Heart right ventricle (tissue), 16 donors: Measurements from ENCODE around the gene AGBL2. TPM values are rescaled to one million over a fixed set of nuclear protein-coding genes. Genes with fewer than 3 reads are reported as not detected.

Experiments used
- ATAC-seq, 8 donors: fragments of 200-7000 bp; cut with Tn5 transposase; one replicate each; pipeline ENCODE4 v1.9.1; 2020; ENCODE audit warnings: mild to moderate bottlenecking in 8 of 8, moderate library complexity in 8 of 8, moderate number of reproducible peaks in 1 of 8
- DNase-seq, 2 donors: peaks; one replicate each; pipeline ENCODE4 v3.0.0-alpha.2; 2020
- H3K27ac ChIP-seq, 10 donors: fragments of 200-600 bp; sonication (generic) in 2 of 10; one replicate each; pipeline versions ENCODE4 v1.5.0 to v1.8.0; 2020 to 2022; ENCODE audit warnings: mild to moderate bottlenecking in 3 of 10
- H3K27me3 ChIP-seq, 7 donors: fragments of 200-600 bp; one replicate each; pipeline ENCODE4 v1.8.0; 2021 to 2022; ENCODE audit warnings: mild to moderate bottlenecking in 2 of 7
- H3K36me3 ChIP-seq, 9 donors: fragments of 200-600 bp; sonication (generic) in 1 of 9; one replicate each; pipeline versions ENCODE4 v1.5.0 to v1.8.0; 2020 to 2022; ENCODE audit warnings: mild to moderate bottlenecking in 2 of 9
- H3K4me1 ChIP-seq, 9 donors: fragments of 200-600 bp; sonication (generic) in 1 of 9; one replicate each; pipeline versions ENCODE4 v1.5.0 to v1.8.0; 2020 to 2022; ENCODE audit warnings: mild to moderate bottlenecking in 4 of 9
- H3K4me3 ChIP-seq, 10 donors: fragments of 200-600 bp; sonication (generic) in 2 of 10; one replicate each; pipeline versions ENCODE4 v1.5.0 to v1.8.0; 2020 to 2022; ENCODE audit warnings: mild to moderate bottlenecking in 7 of 10, moderate library complexity in 2 of 10
- H3K9me3 ChIP-seq, 11 donors: fragments of 200-600 bp in 10 of 11; sonication (generic) in 2 of 11; one replicate each; pipeline versions ENCODE4 v1.5.0 to v1.8.0; 2013 to 2022; ENCODE audit warnings: mild to moderate bottlenecking in 2 of 11, control low read depth in 1 of 11, moderate library complexity in 1 of 11
- CTCF ChIP-seq, 9 donors: fragments of 200-600 bp; sonication (generic) in 2 of 9; IDR thresholded peaks; one replicate each; pipeline versions ENCODE4 v1.5.0 to v1.8.0; 2021 to 2022; ENCODE audit warnings: antibody characterized with exemption in 9 of 9, mild to moderate bottlenecking in 5 of 9, moderate library complexity in 1 of 9
- WGBS, 2 donors: extraction: QIAGEN DNeasy Blood & Tissue Kit; methylation state at CpG; one replicate each; pipeline ENCODE4 v1.1.7; 2013; ENCODE audit warnings: inconsistent platforms in 1 of 2; 5-methylcytosine and 5-hydroxymethylcytosine counted together
- intact Hi-C, 10 donors: fragments of 100-400 bp; cut with DNase I; formaldehyde crosslinking; loops; one replicate each; pipeline versions ENCODE4 v1.11.1 to v1.14.2; 2022
- polyA plus RNA-seq, 2 donors: library from polyadenylated mRNA; stranded (reverse); fragments of 200-250 nt; gene quantifications; one replicate each; pipeline ENCODE4 v1.2.3, GENCODE V29; 2013
- total RNA-seq, 10 donors: library from RNA; stranded (reverse); fragmentation: NEBNext Ultra II Directional in 3 of 10; extraction: Animal tissue kit (Norgen Biotek cat#: 25700) in 3 of 10; gene quantifications; one replicate each; pipeline versions ENCODE4 v1.2.1 to v1.2.4, GENCODE V29; 2021 to 2023
- donor health status: Arrhythmogenic right ventricular cardiomyopathy.
- donor health status: ischemic (EF 13 %, LVEDD 7.1; RV severe dilation, severe dysfunction).
- donor health status: healthy with polysubstance abuse.
- donor health status: DM: no; HTN: yes; CAD: no.
- donor health status: DM: no; HTN: no; CAD: no.
- donor health status: ischemic (EF 25% LVEDD 6.9; RV normal size, moderate dysfunction).
- donor health status: ischemic (EF 25% LVEDD 5.7; RV mildly dilated, moderate dysfunction).
- donor health status: healthy.
- donor health status: DM: yes; HTN: yes; CAD: no.
- donor health status: Ischemic cardiomyopathy.
- donor health status: ischemic (EF 35%, LVEDD 5.7; RV mildly dilated, moderate dysfunction).
- donor health status: nonischemic (EF 11% LVEDD 7.7; RV severe dilation, severe dysfunction).
- donor health status: DM: yes; HTN: yes; CAD: no.
- donor health status: PGD.
- donor health status: ischemic (EF 29% LVEDD 5.4; RV normal size, mild dysfunction).
- donor health status: nonischemic (EF 23%, LVEDD 6.1; RV moderate dilation, normal function).

The AGBL2 gene
- total and polyA plus RNA-seq, 12 donors: 0.04 to 1.5 (median 0.44) TPM; not detected in 5

- Histone ChIP-seq H3K27me3 (no peaks in the 10 kb centered on the region), H3K9me3 (no peaks in the 10 kb centered on the region), H3K4me1 (peaks cover 5 to 41% (median 29%) of the 10 kb centered on the region in 9 donors), H3K36me3 (peaks cover 0 to 20% (median 0%) of the 10 kb centered on the region in 9 donors), H3K4me3 (no peak overlapping the region), H3K27ac (no peak overlapping the region)
- intact Hi-C loops: loop anchor here in 3 of 10 donors (5.0 to 10.0 kb wide), 4 partner anchors 37 to 235 kb away; partner anchors contain the start of gene SPI1 (in 2 of the 3)
- 79 to 81% methylated on average over 3 of the region's 3 CpGs for WGBS, 2 donors
- TF ChIP-seq CTCF (IDR thresholded peaks at IDR 0.05): no peak
- DNase-seq (no peak), ATAC-seq (no peak)
These were observed 105.5 kb downstream of the AGBL2 start for GRCh38 chr11:47609675-47610074.

Other genes starting within 250 kb of the AGBL2 start
- 10 to 100 TPM; 68.3 to 97.0 (median 87.7) TPM for gene CELF1, start 162.2 kb downstream of the AGBL2 start, total RNA-seq
- gene CELF1, start 162.2 kb downstream of the AGBL2 start, polyA plus RNA-seq: 10 to 100 TPM; 24.4 to 35.8 TPM
- gene PTPMT1, start 149.8 kb downstream of the AGBL2 start, total RNA-seq: 10 to 100 TPM; 16.9 to 24.6 (median 21.3) TPM
- gene PTPMT1, start 149.8 kb downstream of the AGBL2 start, polyA plus RNA-seq: 10 to 100 TPM; 36.4 to 66.9 TPM
- gene KBTBD4, start 136.4 kb downstream of the AGBL2 start, total RNA-seq: 10 to 100 TPM; 13.6 to 21.0 (median 16.2) TPM
- 1 to 10 TPM; 3.1 to 9.2 TPM for gene KBTBD4, start 136.4 kb downstream of the AGBL2 start, polyA plus RNA-seq
- gene NDUFS3, start 136.3 kb downstream of the AGBL2 start, total RNA-seq: 100 to 1,000 TPM; 171 to 359 (median 287) TPM
- 100 to 1,000 TPM; 291 to 570 TPM for gene NDUFS3, start 136.3 kb downstream of the AGBL2 start, polyA plus RNA-seq
- gene FAM180B, start 128.7 kb downstream of the AGBL2 start, total RNA-seq: 1 to 10 TPM in 1 of 10 donors, under 1 TPM in 4, not detected in 5; 0.19 to 1.0 (median 0.24) TPM
- gene FAM180B, start 128.7 kb downstream of the AGBL2 start, polyA plus RNA-seq: under 1 TPM in 1 of 2 donors, not detected in 1; 0.07 TPM
- under 1 TPM in 9 of 10 donors, not detected in 1; 0.15 to 0.85 (median 0.37) TPM for gene C1QTNF4, start 121.0 kb downstream of the AGBL2 start, total RNA-seq
- gene C1QTNF4, start 121.0 kb downstream of the AGBL2 start, polyA plus RNA-seq: 1 to 10 TPM; 1.2 to 1.4 TPM
- 100 to 1,000 TPM in 7 of 10 donors, 10 to 100 TPM in 3; 90.7 to 137 (median 104) TPM for gene MTCH2, start 72.8 kb downstream of the AGBL2 start, total RNA-seq
- gene MTCH2, start 72.8 kb downstream of the AGBL2 start, polyA plus RNA-seq: 100 to 1,000 TPM in 1 of 2 donors, 10 to 100 TPM in 1; 23.8 to 114 TPM
- gene FNBP4, start 52.0 kb upstream of the AGBL2 start, total RNA-seq: 10 to 100 TPM; 39.3 to 65.2 (median 42.8) TPM
- 10 to 100 TPM; 17.0 to 81.6 TPM for gene FNBP4, start 52.0 kb upstream of the AGBL2 start, polyA plus RNA-seq
- 10 to 100 TPM; 13.4 to 17.7 (median 14.7) TPM for gene NUP160, start 133.0 kb upstream of the AGBL2 start, total RNA-seq
- gene NUP160, start 133.0 kb upstream of the AGBL2 start, polyA plus RNA-seq: 10 to 100 TPM in 1 of 2 donors, 1 to 10 TPM in 1; 8.0 to 16.5 TPM